HFF-Myc (cell line): ENCODE measurements around the gene SERINC5.
"Not testable (repeated sequence)": the region's sequence is repeated elsewhere in the genome, so short reads cannot be mapped to it uniquely, and the experiment has no call there.

ENCODE experiments used
- DNase-seq: peaks from one replicate; pipeline ENCODE4 v3.0.0-alpha.2; 2011; ENCODE audit warnings: low read depth; ENCODE audit errors: extremely low read depth
- H3K4me3 ChIP-seq: replicated peaks from 2 replicates; pipeline ENCODE4 v1.5.1; 2011; ENCODE audit warnings: low read depth, mild to moderate bottlenecking, control low read depth, low read length
- CTCF ChIP-seq: IDR thresholded peaks from 2 replicates; pipeline ENCODE4 v1.5.1; 2012; ENCODE audit warnings: mild to moderate bottlenecking, low read depth, low read length, control low read depth; ENCODE audit errors: missing control alignments

The SERINC5 gene

GRCh38 chr5:80275347-80275746, 19.5 kb upstream of the SERINC5 start:
- no peak for DNase-seq
- H3K4me3 ChIP-seq, result no peak overlapping the region
- peak; percentile 44 for TF ChIP-seq CTCF

- DNase-seq, H3K4me3 ChIP-seq: not testable (repeated sequence)
Observed at GRCh38 chr5:80270543-80270942, 14.7 kb upstream of the SERINC5 start.

DNA sequence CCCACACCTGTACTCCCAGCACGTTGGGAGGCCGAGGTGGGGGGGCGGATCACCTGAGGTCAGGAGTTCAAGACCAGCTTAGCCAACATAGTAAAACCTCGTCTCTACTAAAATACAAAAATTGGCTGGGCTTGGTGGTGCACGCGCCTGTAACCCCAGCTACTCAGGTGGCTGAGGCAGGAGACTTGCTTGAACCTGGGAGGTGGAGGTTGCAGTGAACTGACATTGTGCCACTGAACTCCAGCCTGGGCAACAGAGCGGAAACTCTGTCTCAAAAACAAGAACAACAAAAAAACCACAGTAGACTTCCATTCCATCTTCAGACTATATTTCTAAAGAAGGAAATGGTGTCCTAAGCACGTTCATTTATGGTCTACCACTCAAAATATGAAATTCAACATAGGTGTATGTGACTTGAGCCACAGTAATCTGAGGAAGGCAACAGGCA, 14.2 kb upstream of the SERINC5 start:
- H3K4me3 ChIP-seq, result no peak overlapping the region
- TF ChIP-seq CTCF, result no peak
- no peak for DNase-seq

GRCh38 chr5:80268916-80269315, 13.1 kb upstream of the SERINC5 start:
- H3K4me3 ChIP-seq, result no peak overlapping the region
- TF ChIP-seq CTCF, result no peak
- DNase-seq, result no peak

GRCh38 chr5:80266566-80266965, 10.7 kb upstream of the SERINC5 start:
- DNase-seq, result no peak

GRCh38 chr5:80260461-80260860, 4.6 kb upstream of the SERINC5 start:
- no peak overlapping the region for H3K4me3 ChIP-seq
- TF ChIP-seq CTCF, result no peak
- no peak for DNase-seq

More at GRCh38 chr5:80266566-80266965, 10.7 kb upstream of the SERINC5 start:
- H3K4me3 ChIP-seq, result no peak overlapping the region
- TF ChIP-seq CTCF, result no peak

- no peak for DNase-seq
- H3K4me3 ChIP-seq, result no peak overlapping the region
- TF ChIP-seq CTCF, result no peak
Observed at GRCh38 chr5:80259511-80260203, 3.8 kb upstream of the SERINC5 start.
